Ishikawa (cell line): ENCODE measurements around the gene NFE2L3.

Source experiments
- CEBPB ChIP-seq: IDR thresholded peaks from 2 replicates; pipeline ENCODE4 v1.6.1; 2012
- CREB1 ChIP-seq: IDR thresholded peaks from 2 replicates; pipeline ENCODE4 v1.6.1; 2012; ENCODE audit warnings: low read depth
- EGR1 ChIP-seq: IDR thresholded peaks from 2 replicates; pipeline ENCODE4 v1.6.1; 2012
- EP300 ChIP-seq: IDR thresholded peaks from 2 replicates; pipeline ENCODE4 v1.6.1; 2012; ENCODE audit warnings: borderline replicate concordance
- FOXM1 ChIP-seq: IDR thresholded peaks from 2 replicates; pipeline ENCODE4 v1.6.1; 2012; ENCODE audit warnings: low read depth, borderline replicate concordance
- MAX ChIP-seq: IDR thresholded peaks from 2 replicates; pipeline ENCODE4 v1.6.1; 2012
- NFIC ChIP-seq: IDR thresholded peaks from 2 replicates; pipeline ENCODE4 v1.6.1; 2012
- RAD21 ChIP-seq: IDR thresholded peaks from 2 replicates; pipeline ENCODE4 v1.6.1; 2012; ENCODE audit warnings: low read depth
- REST ChIP-seq: IDR thresholded peaks from 2 replicates; pipeline ENCODE4 v1.6.1; 2012; ENCODE audit warnings: low read depth, mild to moderate bottlenecking
- TAF1 ChIP-seq: IDR thresholded peaks from 2 replicates; pipeline ENCODE4 v1.6.1; 2012; ENCODE audit warnings: low read depth, mild to moderate bottlenecking
- TCF12 ChIP-seq: IDR thresholded peaks from 2 replicates; pipeline ENCODE4 v1.6.1; 2012; ENCODE audit warnings: low read depth
- TEAD4 ChIP-seq: IDR thresholded peaks from 2 replicates; pipeline ENCODE4 v1.6.1; 2012
- USF1 ChIP-seq: IDR thresholded peaks from 2 replicates; pipeline ENCODE4 v1.6.1; 2012
- YY1 ChIP-seq: IDR thresholded peaks from 2 replicates; pipeline ENCODE4 v1.6.1; 2012; ENCODE audit warnings: low read depth
- ZBTB7A ChIP-seq: IDR thresholded peaks from 2 replicates; pipeline ENCODE4 v1.6.1; 2012; ENCODE audit warnings: low read depth

Gene NFE2L3

GRCh38 chr7:26180792-26181198 is 28.8 kb downstream of the NFE2L3 start:
- TF ChIP-seq NFIC, result no peak
- TF ChIP-seq YY1, result no peak
- no peak for TF ChIP-seq USF1
- no peak for TF ChIP-seq MAX
- no peak for TF ChIP-seq FOXM1
- TF ChIP-seq TAF1, result no peak
- TF ChIP-seq RAD21, result no peak
- TF ChIP-seq CEBPB, result no peak
- no peak for TF ChIP-seq EP300
- TF ChIP-seq ZBTB7A, result no peak
- TF ChIP-seq REST, result no peak
- no peak for TF ChIP-seq TEAD4
- no peak for TF ChIP-seq TCF12
- TF ChIP-seq CREB1, result no peak
- no peak for TF ChIP-seq EGR1

GRCh38 chr7:26181474-26182227 is 29.7 kb downstream of the NFE2L3 start:
- TF ChIP-seq YY1, result no peak
- no peak for TF ChIP-seq EGR1
- TF ChIP-seq USF1, result no peak
- TF ChIP-seq ZBTB7A, result no peak
- no peak for TF ChIP-seq RAD21
- no peak for TF ChIP-seq TEAD4
- no peak for TF ChIP-seq MAX
- no peak for TF ChIP-seq FOXM1
- TF ChIP-seq TAF1, result no peak
- TF ChIP-seq CREB1, result no peak
- TF ChIP-seq EP300, result no peak
- no peak for TF ChIP-seq CEBPB
- TF ChIP-seq TCF12, result no peak
- TF ChIP-seq REST, result no peak
- TF ChIP-seq NFIC, result no peak

- TF ChIP-seq YY1, result no peak
- peak; percentile 52; the same call in 1 of the 2 replicates for TF ChIP-seq NFIC
- peak; percentile 8; the same call in 1 of the 2 replicates for TF ChIP-seq EP300
Measured at GRCh38 chr7:26182283-26182682, 30.3 kb downstream of the NFE2L3 start.

- no peak for TF ChIP-seq NFIC
- TF ChIP-seq CEBPB, result 0 out of 2 replicates have a peak, but pooled peaks have one; percentile 3
- TF ChIP-seq FOXM1, result no peak
- TF ChIP-seq TEAD4, result 0 out of 2 replicates have a peak, but pooled peaks have one; percentile 12
- no peak for TF ChIP-seq TAF1
- TF ChIP-seq REST, result no peak
Measured at GRCh38 chr7:26182706-26183105, 30.7 kb downstream of the NFE2L3 start.
